Transverse colon (tissue), 4 donors: ENCODE results near the gene IGF2BP3.

Source experiments
- POLR2A ChIP-seq: fragments of 450-650 bp; IDR thresholded peaks from one replicate; pipeline ENCODE4 v1.6.1; 2016; ENCODE audit warnings: antibody characterized with exemption, mild to moderate bottlenecking, moderate library complexity
- POLR2AphosphoS5 ChIP-seq, 3 donors: sonication (generic); formaldehyde crosslinking; IDR thresholded peaks; one replicate each; pipeline ENCODE4 v1.6.1; 2016; ENCODE audit warnings: antibody characterized with exemption in 3 of 3
- TF ChIP-seq, protein P1 (sequence below), 5 experiments: fragments of 200-600 bp in 3 of 5; fragments of 450-650 bp in 2 of 5; sonication (generic) in 3 of 5; IDR thresholded peaks; 1 replicate in 2 of 5; 2 replicates in 3 of 5; pipeline ENCODE4 v1.5.1; 2016 to 2017; ENCODE audit warnings: antibody characterized with exemption in 5 of 5, inconsistent platforms in 3 of 5, mild to moderate bottlenecking in 2 of 5, moderate library complexity in 1 of 5

DNA sequence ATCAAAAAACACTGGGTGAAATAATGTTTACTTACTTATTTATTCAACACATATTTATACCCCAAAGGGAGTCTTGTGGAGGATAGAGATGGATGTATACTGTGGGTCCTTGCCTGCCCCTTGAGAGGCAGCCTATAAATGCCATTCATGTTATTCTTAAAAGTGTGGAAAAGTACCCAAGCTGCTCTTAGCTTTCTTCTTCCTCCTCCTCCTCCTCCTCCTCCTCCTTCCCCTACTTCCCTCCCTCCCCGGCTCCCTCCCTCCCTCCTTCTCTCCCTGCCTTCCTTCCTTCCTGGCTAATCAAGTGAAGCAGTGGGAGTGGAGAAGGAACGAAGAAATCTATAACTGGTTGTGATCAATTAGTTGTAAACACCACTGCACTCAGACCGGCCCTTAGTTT lies 21.2 kb upstream of the IGF2BP3 start:
- TF ChIP-seq POLR2AphosphoS5 (IDR thresholded peaks at IDR 0.05) (no peak), POLR2A (no peak)
- TF ChIP-seq, protein P1, sequence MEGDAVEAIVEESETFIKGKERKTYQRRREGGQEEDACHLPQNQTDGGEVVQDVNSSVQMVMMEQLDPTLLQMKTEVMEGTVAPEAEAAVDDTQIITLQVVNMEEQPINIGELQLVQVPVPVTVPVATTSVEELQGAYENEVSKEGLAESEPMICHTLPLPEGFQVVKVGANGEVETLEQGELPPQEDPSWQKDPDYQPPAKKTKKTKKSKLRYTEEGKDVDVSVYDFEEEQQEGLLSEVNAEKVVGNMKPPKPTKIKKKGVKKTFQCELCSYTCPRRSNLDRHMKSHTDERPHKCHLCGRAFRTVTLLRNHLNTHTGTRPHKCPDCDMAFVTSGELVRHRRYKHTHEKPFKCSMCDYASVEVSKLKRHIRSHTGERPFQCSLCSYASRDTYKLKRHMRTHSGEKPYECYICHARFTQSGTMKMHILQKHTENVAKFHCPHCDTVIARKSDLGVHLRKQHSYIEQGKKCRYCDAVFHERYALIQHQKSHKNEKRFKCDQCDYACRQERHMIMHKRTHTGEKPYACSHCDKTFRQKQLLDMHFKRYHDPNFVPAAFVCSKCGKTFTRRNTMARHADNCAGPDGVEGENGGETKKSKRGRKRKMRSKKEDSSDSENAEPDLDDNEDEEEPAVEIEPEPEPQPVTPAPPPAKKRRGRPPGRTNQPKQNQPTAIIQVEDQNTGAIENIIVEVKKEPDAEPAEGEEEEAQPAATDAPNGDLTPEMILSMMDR (IDR thresholded peaks at IDR 0.05): no peak
